Spleen (tissue), 11 donors: ENCODE data around the gene TMC1. TPM values are rescaled to one million over a fixed set of nuclear protein-coding genes. Genes with fewer than 3 reads are reported as not detected.

Experiments
- DNase-seq: peaks from one replicate; pipeline ENCODE4 v3.0.0-alpha.2; 2020
- H3K27ac ChIP-seq, 8 donors: fragments of 200-600 bp; sonication (generic) in 7 of 8; 1 replicate in 4 of 8; 2 replicates in 4 of 8; pipeline versions ENCODE4 v1.5.0 to v1.8.0; 2016 to 2021; ENCODE audit warnings: inconsistent platforms in 4 of 8, mild to moderate bottlenecking in 4 of 8, moderate library complexity in 1 of 8
- H3K27me3 ChIP-seq, 7 donors: fragments of 200-600 bp; sonication (generic) in 6 of 7; replicated peaks in 1 of 7; 1 replicate in 4 of 7; 2 replicates in 3 of 7; pipeline versions ENCODE4 v1.5.0 to v1.8.0; 2016 to 2021; ENCODE audit warnings: inconsistent platforms in 3 of 7, mild to moderate bottlenecking in 1 of 7
- H3K36me3 ChIP-seq, 6 donors: fragments of 200-600 bp; sonication (generic) in 5 of 6; 1 replicate in 4 of 6; 2 replicates in 2 of 6; pipeline versions ENCODE4 v1.5.0 to v1.8.0; 2016 to 2021; ENCODE audit warnings: inconsistent platforms in 2 of 6
- H3K4me1 ChIP-seq, 6 donors: fragments of 200-600 bp; sonication (generic) in 5 of 6; 1 replicate in 3 of 6; 2 replicates in 3 of 6; pipeline versions ENCODE4 v1.5.0 to v1.8.0; 2016 to 2021; ENCODE audit warnings: inconsistent platforms in 3 of 6
- H3K4me3 ChIP-seq, 8 donors: fragments of 200-600 bp; sonication (generic) in 7 of 8; 1 replicate in 4 of 8; 2 replicates in 4 of 8; pipeline versions ENCODE4 v1.5.0 to v1.8.0; 2016 to 2021; ENCODE audit warnings: inconsistent platforms in 4 of 8, mild to moderate bottlenecking in 4 of 8, moderate library complexity in 2 of 8
- H3K9me3 ChIP-seq, 8 donors: fragments of 200-600 bp; sonication (generic) in 7 of 8; 1 replicate in 4 of 8; 2 replicates in 4 of 8; pipeline versions ENCODE4 v1.5.0 to v1.8.0; 2016 to 2021; ENCODE audit warnings: inconsistent platforms in 4 of 8
- POLR2A ChIP-seq, 3 donors: fragments of 450-650 bp; IDR thresholded peaks; one replicate each; pipeline ENCODE4 v1.5.1; 2017; ENCODE audit warnings: antibody characterized with exemption in 3 of 3, mild to moderate bottlenecking in 1 of 3
- POLR2AphosphoS5 ChIP-seq, 3 donors: sonication (generic); formaldehyde crosslinking; IDR thresholded peaks; one replicate each; pipeline ENCODE4 v1.5.1; 2017; ENCODE audit warnings: antibody characterized with exemption in 3 of 3
- WGBS, 5 donors: extraction: QIAGEN DNeasy Blood & Tissue Kit in 3 of 5; methylation state at CpG; one replicate each; pipeline versions ENCODE4 v1.1.5 to v1.1.7; 2013 to 2018; 5-methylcytosine and 5-hydroxymethylcytosine counted together
- intact Hi-C: fragments of 100-400 bp; cut with DNase I; formaldehyde crosslinking; loops from one replicate; pipeline ENCODE4 v1.15.0; 2023; ENCODE audit warnings: low total_unique reads
- polyA plus RNA-seq, 3 donors: library from polyadenylated mRNA; stranded (reverse); fragments of 200-250 nt; gene quantifications; one replicate each; pipeline ENCODE4 v1.2.1, GENCODE V29; 2013
- total RNA-seq, 7 donors: library from RNA; depleted of rRNA in 3 of 7; stranded (reverse); fragments of >200 nt in 3 of 7; fragmentation: NEBNext Ultra II Directional in 4 of 7; extraction: Animal tissue kit (Norgen Biotek cat#: 25700) in 4 of 7; gene quantifications; one replicate each; pipeline versions ENCODE4 v1.1.0 to v1.2.1, GENCODE V29; 2016 to 2021
- TF ChIP-seq, protein P1 (sequence below), 11 experiments: fragments of 200-600 bp in 7 of 11; fragments of 450-650 bp in 4 of 11; sonication (generic) in 4 of 11; IDR thresholded peaks in 8 of 11; conservative IDR thresholded peaks in 3 of 11; 1 replicate in 7 of 11; 2 replicates in 4 of 11; pipeline versions ENCODE4 v1.4.0 to v1.8.0; 2016 to 2021; ENCODE audit warnings: antibody characterized with exemption in 11 of 11, inconsistent platforms in 4 of 11, mild to moderate bottlenecking in 1 of 11
- donor health status: healthy with polysubstance abuse.
- donor health status: DM: no; HTN: no; CAD: no; lungs with moderate emphysema.
- donor health status: DM: no; HTN: no; CAD: no.
- donor health status: Bipolar disorder and iron deficiency.
- donor health status: healthy.
- donor health status: DM: no; HTN: no; CAD: no.
- donor health status: DM: yes; HTN: yes; CAD: no.

The TMC1 gene
- total and polyA plus RNA-seq, 10 donors, result 0.04 to 0.16 TPM; not detected in 8

DNA sequence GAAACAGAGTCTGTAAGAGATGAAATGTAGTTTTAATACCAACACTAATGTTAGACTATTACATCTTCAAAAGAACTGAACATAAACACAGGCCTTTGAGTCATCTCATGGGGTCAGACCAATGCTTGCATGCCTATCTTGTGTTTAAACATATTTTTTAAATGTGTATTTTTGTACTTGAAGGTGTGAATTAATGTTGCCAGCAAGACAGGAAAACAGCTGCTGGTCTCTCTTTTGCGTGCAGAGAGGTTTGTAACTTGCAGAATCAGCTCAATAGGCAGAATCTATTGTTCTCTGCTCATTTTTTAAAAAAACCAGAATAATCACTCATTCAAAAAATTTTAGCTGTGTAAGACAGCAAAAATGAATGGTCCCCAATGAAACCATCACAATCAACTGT lies 251.3 kb downstream of the TMC1 start:
- H3K4me3 ChIP-seq, result no peak overlapping the region
- WGBS, 5 donors, result 56 to 79% (median 62%) methylated on average over 1 of the region's 1 CpG
- TF ChIP-seq, protein P1, sequence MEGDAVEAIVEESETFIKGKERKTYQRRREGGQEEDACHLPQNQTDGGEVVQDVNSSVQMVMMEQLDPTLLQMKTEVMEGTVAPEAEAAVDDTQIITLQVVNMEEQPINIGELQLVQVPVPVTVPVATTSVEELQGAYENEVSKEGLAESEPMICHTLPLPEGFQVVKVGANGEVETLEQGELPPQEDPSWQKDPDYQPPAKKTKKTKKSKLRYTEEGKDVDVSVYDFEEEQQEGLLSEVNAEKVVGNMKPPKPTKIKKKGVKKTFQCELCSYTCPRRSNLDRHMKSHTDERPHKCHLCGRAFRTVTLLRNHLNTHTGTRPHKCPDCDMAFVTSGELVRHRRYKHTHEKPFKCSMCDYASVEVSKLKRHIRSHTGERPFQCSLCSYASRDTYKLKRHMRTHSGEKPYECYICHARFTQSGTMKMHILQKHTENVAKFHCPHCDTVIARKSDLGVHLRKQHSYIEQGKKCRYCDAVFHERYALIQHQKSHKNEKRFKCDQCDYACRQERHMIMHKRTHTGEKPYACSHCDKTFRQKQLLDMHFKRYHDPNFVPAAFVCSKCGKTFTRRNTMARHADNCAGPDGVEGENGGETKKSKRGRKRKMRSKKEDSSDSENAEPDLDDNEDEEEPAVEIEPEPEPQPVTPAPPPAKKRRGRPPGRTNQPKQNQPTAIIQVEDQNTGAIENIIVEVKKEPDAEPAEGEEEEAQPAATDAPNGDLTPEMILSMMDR (IDR thresholded peaks at IDR 0.05 in 8 of 11, conservative IDR thresholded peaks at IDR 0.05 in 3 of 11), result no peak
- no peak for TF ChIP-seq POLR2A (IDR thresholded peaks at IDR 0.05)
- no peak for TF ChIP-seq POLR2AphosphoS5 (IDR thresholded peaks at IDR 0.05)
- intact Hi-C loops, result no loop called here
- no peaks in the 10 kb centered on the region for H3K4me1 ChIP-seq
- H3K36me3 ChIP-seq, result no peaks in the 10 kb centered on the region
- no peak overlapping the region for H3K27ac ChIP-seq
- H3K27me3 ChIP-seq, result no peaks in the 10 kb centered on the region
- DNase-seq, result no peak
- H3K9me3 ChIP-seq, result no peaks in the 10 kb centered on the region

DNA sequence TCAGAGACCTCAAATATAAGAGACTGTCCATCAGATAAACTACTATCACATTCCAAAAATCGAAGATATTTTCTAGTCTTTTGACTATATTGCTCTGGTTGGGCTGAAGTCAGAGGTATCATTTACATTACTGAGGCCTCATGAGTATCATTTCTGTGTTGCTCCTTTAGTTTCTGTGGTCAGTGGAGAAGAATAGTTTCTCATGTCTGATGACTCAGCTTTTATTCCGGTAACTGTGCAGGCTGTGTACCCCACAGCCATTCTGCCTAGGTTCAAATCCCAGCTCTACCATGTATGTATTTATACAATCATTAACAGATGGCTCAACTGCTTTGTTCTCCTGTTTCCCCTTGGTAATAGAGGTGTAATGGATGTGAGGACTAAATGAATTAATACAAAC lies 252.2 kb downstream of the TMC1 start:
- intact Hi-C loops, result no loop called here
- H3K4me1 ChIP-seq, result no peaks in the 10 kb centered on the region

DNA sequence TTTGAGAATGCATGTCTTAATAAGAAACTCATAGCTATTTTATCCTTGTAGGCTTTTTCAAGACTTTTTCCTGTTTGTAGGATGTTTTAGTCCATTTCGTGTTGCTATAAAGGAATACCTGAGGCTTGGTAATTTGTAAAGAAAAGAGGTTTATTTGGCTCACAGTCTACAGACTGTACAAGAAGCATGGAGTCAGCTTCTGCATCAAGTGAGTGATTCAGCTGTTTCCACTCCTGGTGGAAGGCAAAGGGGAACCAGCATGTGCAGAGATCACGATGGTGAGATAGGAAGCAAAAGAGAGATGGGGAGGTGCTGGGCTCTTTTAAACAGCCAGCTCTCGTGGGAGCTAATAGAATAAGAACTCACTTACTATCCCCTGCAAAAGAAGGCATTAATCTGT lies 254.2 kb downstream of the TMC1 start:
- 40 to 54% (median 43%) methylated on average over 3 of the region's 3 CpGs for WGBS, 5 donors

More for the DNA sequence above, 252.2 kb downstream of the TMC1 start:
- Histone ChIP-seq H3K9me3 (no peaks in the 10 kb centered on the region), H3K27ac (no peak overlapping the region), H3K27me3 (no peaks in the 10 kb centered on the region), H3K4me3 (no peak overlapping the region), H3K36me3 (no peaks in the 10 kb centered on the region)
- WGBS, 5 donors, result 59 to 81% (median 71%) methylated on average over 2 of the region's 2 CpGs
- TF ChIP-seq, protein P1 (IDR thresholded peaks at IDR 0.05 in 8 of 11, conservative IDR thresholded peaks at IDR 0.05 in 3 of 11), result no peak
- TF ChIP-seq POLR2A (IDR thresholded peaks at IDR 0.05) (no peak), POLR2AphosphoS5 (IDR thresholded peaks at IDR 0.05) (no peak)
- no peak for DNase-seq

DNA sequence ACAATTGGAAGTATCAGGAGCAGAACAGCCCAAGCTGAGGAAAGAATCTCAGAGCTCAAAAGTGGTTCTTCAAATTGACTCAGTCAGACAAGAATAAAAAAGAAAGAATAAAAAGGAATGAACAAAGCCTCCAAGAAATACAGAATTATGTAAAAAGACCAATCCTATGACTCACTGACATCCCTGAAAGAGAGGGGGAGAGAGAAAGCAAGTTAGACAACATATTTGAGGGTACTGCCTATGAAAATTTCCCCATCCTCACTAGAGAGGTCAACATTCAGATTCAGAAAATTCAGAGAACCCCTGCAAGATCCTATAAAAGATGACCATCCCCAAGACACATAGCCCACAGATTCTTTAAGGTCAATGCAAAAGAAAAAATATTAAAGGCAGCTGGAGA lies 258.2 kb downstream of the TMC1 start:
- no peak overlapping the region for H3K27ac ChIP-seq
- no peaks in the 10 kb centered on the region for H3K9me3 ChIP-seq
- TF ChIP-seq, protein P1 (IDR thresholded peaks at IDR 0.05 in 8 of 11, conservative IDR thresholded peaks at IDR 0.05 in 3 of 11), result no peak
- TF ChIP-seq POLR2AphosphoS5 (IDR thresholded peaks at IDR 0.05) (no peak), POLR2A (IDR thresholded peaks at IDR 0.05) (no peak)
- DNase-seq, result no peak
- H3K4me1 ChIP-seq, result no peaks in the 10 kb centered on the region
- no peak overlapping the region for H3K4me3 ChIP-seq
- no peaks in the 10 kb centered on the region for H3K36me3 ChIP-seq
- H3K27me3 ChIP-seq, result no peaks in the 10 kb centered on the region
- intact Hi-C loops, result no loop called here

More for the DNA sequence above, 254.2 kb downstream of the TMC1 start:
- DNase-seq, result no peak
- no peaks in the 10 kb centered on the region for H3K36me3 ChIP-seq
- H3K27ac ChIP-seq, result no peak overlapping the region
- intact Hi-C loops, result no loop called here
- H3K4me3 ChIP-seq, result no peak overlapping the region
- no peaks in the 10 kb centered on the region for H3K27me3 ChIP-seq
- H3K4me1 ChIP-seq, result no peaks in the 10 kb centered on the region
- no peaks in the 10 kb centered on the region for H3K9me3 ChIP-seq
- TF ChIP-seq POLR2A (IDR thresholded peaks at IDR 0.05) (no peak), POLR2AphosphoS5 (IDR thresholded peaks at IDR 0.05) (no peak)
- TF ChIP-seq, protein P1 (IDR thresholded peaks at IDR 0.05 in 8 of 11, conservative IDR thresholded peaks at IDR 0.05 in 3 of 11), result no peak
